Nephron (organoid): ENCODE data around the gene FBXW11.

Experiments
- H3K27ac Mint-ChIP-seq, 3 experiments: 2 replicates each; pipeline ENCODE4 v1.8.0; 2020; ENCODE audit warnings: mixed read lengths in 3 of 3, mild to moderate bottlenecking in 2 of 3, moderate library complexity in 1 of 3
- H3K27me3 Mint-ChIP-seq: 2 replicates; pipeline ENCODE4 v1.8.0; 2021; ENCODE audit warnings: low read depth, mild to moderate bottlenecking, moderate library complexity, mixed read lengths
- H3K36me3 Mint-ChIP-seq: 2 replicates; pipeline ENCODE4 v1.8.0; 2020; ENCODE audit warnings: low read depth, mixed read lengths
- H3K4me1 Mint-ChIP-seq: 2 replicates; pipeline ENCODE4 v1.8.0; 2020; ENCODE audit warnings: mixed read lengths
- H3K4me3 Mint-ChIP-seq, 3 experiments: 2 replicates each; pipeline ENCODE4 v1.8.0; 2020; ENCODE audit warnings: mild to moderate bottlenecking in 3 of 3, mixed read lengths in 3 of 3, moderate library complexity in 2 of 3
- H3K9me3 Mint-ChIP-seq: 2 replicates; pipeline ENCODE4 v1.8.0; 2020; ENCODE audit warnings: mixed read lengths
- CTCF ChIP-seq, 3 experiments: fragments of 200-600 bp; sonication (generic); IDR thresholded peaks; one replicate each; pipeline ENCODE4 v1.5.0; 2021; ENCODE audit warnings: antibody characterized with exemption in 3 of 3; ENCODE audit not compliant: unreplicated experiment in 3 of 3

The FBXW11 gene

GRCh38 chr5:171953860-171954701, 52.4 kb downstream of the FBXW11 start:
- Mint-ChIP-seq H3K9me3 (no peaks in the 10 kb centered on the region), H3K27me3 (no peaks in the 10 kb centered on the region), H3K36me3 (no peaks in the 10 kb centered on the region), H3K4me1 (peaks cover 45% of the 10 kb centered on the region), H3K4me3 (no peak overlapping the region), H3K27ac (no peak overlapping the region)
- no peak for TF ChIP-seq CTCF (IDR thresholded peaks at IDR 0.05; ENCODE audit: unreplicated experiment in 3 of 3)

DNA sequence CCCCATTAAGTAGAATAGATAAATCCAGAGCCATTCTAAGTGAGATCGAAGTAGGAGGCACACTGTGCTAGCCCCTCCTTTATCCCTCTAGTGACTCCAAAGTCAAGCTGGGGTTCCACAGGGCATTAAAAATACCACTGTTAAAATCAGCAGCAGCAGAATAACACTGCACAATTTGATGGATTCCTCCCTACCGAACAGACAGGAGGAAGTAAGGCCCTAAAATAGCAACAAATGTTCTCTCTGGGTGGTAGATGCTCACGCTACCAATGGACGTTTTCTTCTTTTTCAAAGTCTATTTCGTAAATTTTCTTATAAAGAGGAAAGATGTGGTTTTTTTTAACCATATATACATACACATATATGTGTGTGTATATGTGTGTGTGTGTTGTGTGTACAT, 54.4 kb downstream of the FBXW11 start:
- Mint-ChIP-seq H3K27ac (no peak overlapping the region), H3K4me3 (no peak overlapping the region), H3K4me1 (peaks cover 28% of the 10 kb centered on the region), H3K9me3 (no peaks in the 10 kb centered on the region), H3K27me3 (no peaks in the 10 kb centered on the region), H3K36me3 (no peaks in the 10 kb centered on the region)
- TF ChIP-seq CTCF (IDR thresholded peaks at IDR 0.05; ENCODE audit: unreplicated experiment in 3 of 3) = no peak

DNA sequence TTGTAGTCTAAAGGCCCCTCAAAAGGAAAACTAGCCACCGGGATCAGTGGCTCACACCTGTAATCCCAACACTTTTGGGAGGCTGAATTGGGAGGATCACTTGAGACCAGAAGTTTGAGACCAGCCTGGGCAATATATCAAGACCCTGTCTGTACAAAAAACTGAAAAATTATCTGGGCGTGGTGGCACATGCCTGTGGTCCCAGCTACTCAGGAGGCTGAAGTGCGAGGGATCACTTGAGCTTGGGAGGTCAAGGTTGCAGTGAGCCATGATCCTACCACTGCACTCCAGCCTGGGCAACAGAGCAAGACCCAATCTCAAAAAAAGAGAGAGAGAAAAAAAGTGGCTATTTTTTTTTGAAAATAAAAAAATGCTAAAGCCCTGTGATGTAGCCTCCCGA, 55.2 kb downstream of the FBXW11 start:
- Mint-ChIP-seq H3K27me3 (no peaks in the 10 kb centered on the region), H3K27ac (no peak overlapping the region), H3K36me3 (no peaks in the 10 kb centered on the region), H3K9me3 (no peaks in the 10 kb centered on the region), H3K4me3 (no peak overlapping the region), H3K4me1 (peaks cover 20% of the 10 kb centered on the region)
- no peak for TF ChIP-seq CTCF (IDR thresholded peaks at IDR 0.05; ENCODE audit: unreplicated experiment in 3 of 3)

GRCh38 chr5:171946000-171946781, 60.2 kb downstream of the FBXW11 start:
- no peaks in the 10 kb centered on the region for H3K27me3 Mint-ChIP-seq
- no peaks in the 10 kb centered on the region for H3K9me3 Mint-ChIP-seq
- H3K4me1 Mint-ChIP-seq = peaks cover 11% of the 10 kb centered on the region

DNA sequence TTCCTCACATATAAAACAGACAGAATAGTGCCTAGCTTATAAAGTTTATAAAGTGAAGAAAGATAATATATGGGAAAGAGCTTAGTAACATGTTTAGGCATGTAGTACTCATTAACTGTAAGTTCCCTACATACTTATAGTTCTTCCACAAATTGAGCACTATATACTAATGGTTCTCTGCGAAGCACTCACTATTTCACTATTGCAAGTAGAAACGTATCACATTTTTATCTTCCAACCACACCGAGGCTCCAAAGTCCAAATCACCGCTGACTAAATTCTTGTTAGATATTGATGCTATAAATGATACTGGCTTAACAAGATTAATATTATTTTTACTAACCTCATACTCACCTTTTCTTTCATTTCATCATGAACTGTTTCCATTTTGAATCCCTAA, 61.0 kb downstream of the FBXW11 start:
- H3K36me3 Mint-ChIP-seq = peaks cover 3% of the 10 kb centered on the region
- no peaks in the 10 kb centered on the region for H3K9me3 Mint-ChIP-seq
- H3K4me1 Mint-ChIP-seq = peaks cover 15% of the 10 kb centered on the region
- no peak overlapping the region for H3K4me3 Mint-ChIP-seq
- TF ChIP-seq CTCF (IDR thresholded peaks at IDR 0.05; ENCODE audit: unreplicated experiment in 3 of 3) = no peak
- H3K27me3 Mint-ChIP-seq = no peaks in the 10 kb centered on the region
- H3K27ac Mint-ChIP-seq = no peak overlapping the region

More at GRCh38 chr5:171946000-171946781, 60.2 kb downstream of the FBXW11 start:
- TF ChIP-seq CTCF (IDR thresholded peaks at IDR 0.05; ENCODE audit: unreplicated experiment in 3 of 3) = no peak
- Mint-ChIP-seq H3K4me3 (no peak overlapping the region), H3K36me3 (peaks cover 3% of the 10 kb centered on the region), H3K27ac (no peak overlapping the region)
